Activated effector memory CD4-positive, alpha-beta T cell treated with Interleukin-2 at 50 U/mL for 16 hours (primary cell): ENCODE data around the gene NUP205.
"Not testable (repeated sequence)": the region's sequence is repeated elsewhere in the genome, so short reads cannot be mapped to it uniquely, and the experiment has no call there.

Experiments
- DNase-seq: peaks from one replicate; pipeline ENCODE4 v3.0.0-alpha.2; 2020

The NUP205 gene

GRCh38 chr7:135668852-135669395 lies 111.2 kb downstream of the NUP205 start:
- not testable (repeated sequence) for DNase-seq

GRCh38 chr7:135669774-135670173 lies 112.1 kb downstream of the NUP205 start:
- no peak for DNase-seq

GRCh38 chr7:135670179-135670578 lies 112.5 kb downstream of the NUP205 start:
- DNase-seq = no peak

GRCh38 chr7:135672560-135673359 lies 115.0 kb downstream of the NUP205 start:
- DNase-seq = no peak

- no peak for DNase-seq
Measured at GRCh38 chr7:135673360-135673706, 115.6 kb downstream of the NUP205 start.

GRCh38 chr7:135678612-135679575 lies 121.2 kb downstream of the NUP205 start:
- DNase-seq = no peak

GRCh38 chr7:135681762-135682161 lies 124.0 kb downstream of the NUP205 start:
- no peak for DNase-seq

- no peak for DNase-seq
Measured at GRCh38 chr7:135682191-135682590, 124.5 kb downstream of the NUP205 start.

- no peak for DNase-seq
Measured at GRCh38 chr7:135683609-135684008, 125.9 kb downstream of the NUP205 start.

- no peak for DNase-seq
Measured at GRCh38 chr7:135684136-135684535, 126.4 kb downstream of the NUP205 start.

- DNase-seq = no peak
Measured at GRCh38 chr7:135684699-135685098, 127.0 kb downstream of the NUP205 start.

GRCh38 chr7:135685306-135686084 lies 127.8 kb downstream of the NUP205 start:
- no peak for DNase-seq

- no peak for DNase-seq
Measured at GRCh38 chr7:135687466-135687865, 129.7 kb downstream of the NUP205 start.

- no peak for DNase-seq
Measured at GRCh38 chr7:135690566-135690965, 132.8 kb downstream of the NUP205 start.

GRCh38 chr7:135692055-135692454 lies 134.3 kb downstream of the NUP205 start:
- no peak for DNase-seq

GRCh38 chr7:135692606-135693005 lies 134.9 kb downstream of the NUP205 start:
- not testable (repeated sequence) for DNase-seq

GRCh38 chr7:135693558-135693957 lies 135.8 kb downstream of the NUP205 start:
- no peak for DNase-seq

GRCh38 chr7:135697276-135698049 lies 139.7 kb downstream of the NUP205 start:
- DNase-seq = no peak
